Osteocyte (in vitro differentiated cells): ENCODE measurements around the gene C19orf53. TPM values are rescaled to one million over a fixed set of nuclear protein-coding genes. Genes with fewer than 3 reads are reported as not detected.

Experiments used
- DNase-seq: peaks from one replicate; pipeline ENCODE4 v3.0.0; 2021; ENCODE audit warnings: mixed read lengths; ENCODE audit not compliant: unreplicated experiment; ENCODE audit errors: extremely low spot score
- H3K27ac Mint-ChIP-seq: one replicate; pipeline ENCODE4 v1.8.0; 2021; ENCODE audit warnings: mild to moderate bottlenecking, mixed read lengths; ENCODE audit not compliant: unreplicated experiment
- H3K27me3 Mint-ChIP-seq: one replicate; pipeline ENCODE4 v1.8.0; 2021; ENCODE audit warnings: mixed read lengths; ENCODE audit not compliant: unreplicated experiment
- H3K36me3 Mint-ChIP-seq: one replicate; pipeline ENCODE4 v1.8.0; 2021; ENCODE audit warnings: mixed read lengths; ENCODE audit not compliant: unreplicated experiment
- H3K4me1 Mint-ChIP-seq: one replicate; pipeline ENCODE4 v1.8.0; 2021; ENCODE audit warnings: mixed read lengths; ENCODE audit not compliant: unreplicated experiment
- H3K4me3 Mint-ChIP-seq: one replicate; pipeline ENCODE4 v1.8.0; 2021; ENCODE audit warnings: mild to moderate bottlenecking, moderate library complexity, mixed read lengths; ENCODE audit not compliant: unreplicated experiment
- H3K9me3 Mint-ChIP-seq: one replicate; pipeline ENCODE4 v1.8.0; 2021; ENCODE audit warnings: mixed read lengths; ENCODE audit not compliant: unreplicated experiment
- total RNA-seq: library from RNA; stranded (reverse); gene quantifications from 2 replicates; pipeline ENCODE4 v1.2.1, GENCODE V29; 2021
- TF ChIP-seq, protein P1 (sequence below): fragments of 200-600 bp; sonication (generic); IDR thresholded peaks from 2 replicates; pipeline ENCODE4 v1.5.0; 2021; ENCODE audit warnings: antibody characterized with exemption, mild to moderate bottlenecking, moderate library complexity

C19orf53 gene
- total RNA-seq, 1 donor from 2014 or later: 86.6 TPM

- Mint-ChIP-seq H3K36me3 (peaks cover 10% of the 10 kb centered on the region), H3K9me3 (no peaks in the 10 kb centered on the region), H3K4me1 (peaks cover 13% of the 10 kb centered on the region), H3K4me3 (peak overlapping the region; percentile 63), H3K27ac (no peak overlapping the region), H3K27me3 (no peaks in the 10 kb centered on the region)
- DNase-seq: no peak
- TF ChIP-seq, protein P1, sequence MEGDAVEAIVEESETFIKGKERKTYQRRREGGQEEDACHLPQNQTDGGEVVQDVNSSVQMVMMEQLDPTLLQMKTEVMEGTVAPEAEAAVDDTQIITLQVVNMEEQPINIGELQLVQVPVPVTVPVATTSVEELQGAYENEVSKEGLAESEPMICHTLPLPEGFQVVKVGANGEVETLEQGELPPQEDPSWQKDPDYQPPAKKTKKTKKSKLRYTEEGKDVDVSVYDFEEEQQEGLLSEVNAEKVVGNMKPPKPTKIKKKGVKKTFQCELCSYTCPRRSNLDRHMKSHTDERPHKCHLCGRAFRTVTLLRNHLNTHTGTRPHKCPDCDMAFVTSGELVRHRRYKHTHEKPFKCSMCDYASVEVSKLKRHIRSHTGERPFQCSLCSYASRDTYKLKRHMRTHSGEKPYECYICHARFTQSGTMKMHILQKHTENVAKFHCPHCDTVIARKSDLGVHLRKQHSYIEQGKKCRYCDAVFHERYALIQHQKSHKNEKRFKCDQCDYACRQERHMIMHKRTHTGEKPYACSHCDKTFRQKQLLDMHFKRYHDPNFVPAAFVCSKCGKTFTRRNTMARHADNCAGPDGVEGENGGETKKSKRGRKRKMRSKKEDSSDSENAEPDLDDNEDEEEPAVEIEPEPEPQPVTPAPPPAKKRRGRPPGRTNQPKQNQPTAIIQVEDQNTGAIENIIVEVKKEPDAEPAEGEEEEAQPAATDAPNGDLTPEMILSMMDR: no peak
Measured at GRCh38 chr19:13763265-13763664, 11.0 kb upstream of the C19orf53 start.

DNA sequence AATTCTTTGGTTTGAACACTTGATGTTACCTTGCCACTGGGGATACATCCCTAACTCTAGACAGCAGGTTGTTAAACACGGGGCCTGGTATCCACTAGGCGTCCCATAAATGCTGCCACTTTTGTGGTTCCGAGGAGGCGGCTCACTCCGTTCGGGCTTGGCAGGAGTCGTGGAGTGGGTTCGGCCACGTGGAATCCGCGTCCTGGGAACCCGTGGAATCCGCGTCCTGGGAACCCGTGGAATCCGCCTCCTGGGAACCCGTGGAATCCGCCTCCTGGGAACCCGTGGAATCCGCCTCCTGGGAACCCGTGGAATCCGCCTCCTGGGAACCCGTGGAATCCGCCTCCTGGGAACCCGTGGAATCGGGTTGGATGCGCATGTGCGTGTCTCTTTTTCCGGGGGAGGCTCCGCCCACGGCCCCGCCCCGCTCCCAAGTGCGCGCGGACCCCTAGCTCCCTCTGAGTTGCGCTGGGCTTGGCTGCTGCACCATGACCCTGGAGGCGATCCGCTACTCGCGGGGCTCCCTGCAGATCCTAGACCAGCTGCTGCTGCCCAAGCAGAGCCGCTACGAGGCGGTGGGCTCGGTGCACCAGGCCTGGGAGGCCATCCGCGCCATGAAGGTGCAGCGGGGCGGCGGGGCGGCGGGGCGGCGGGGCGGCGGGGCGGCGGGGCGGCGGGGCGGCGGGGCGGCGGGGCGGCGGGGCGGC is 10.0 kb upstream of the C19orf53 start, which contains the start of gene MRI1:
MRI1 (plus strand) TSS at position 422 of the 707 bp plus-strand sequence; CDS start at position 489, 67 bp downstream.
- Mint-ChIP-seq H3K27ac (peak within 1 kb of the TSS; percentile 62), H3K9me3 (no peaks in the 10 kb centered on the region), H3K4me3 (peak within 1 kb of the TSS; percentile 76), H3K4me1 (peaks cover 13% of the 10 kb centered on the region), H3K36me3 (peaks cover 8% of the 10 kb centered on the region), H3K27me3 (no peaks in the 10 kb centered on the region)
- no peak for DNase-seq
- TF ChIP-seq, protein P1: no peak

DNA sequence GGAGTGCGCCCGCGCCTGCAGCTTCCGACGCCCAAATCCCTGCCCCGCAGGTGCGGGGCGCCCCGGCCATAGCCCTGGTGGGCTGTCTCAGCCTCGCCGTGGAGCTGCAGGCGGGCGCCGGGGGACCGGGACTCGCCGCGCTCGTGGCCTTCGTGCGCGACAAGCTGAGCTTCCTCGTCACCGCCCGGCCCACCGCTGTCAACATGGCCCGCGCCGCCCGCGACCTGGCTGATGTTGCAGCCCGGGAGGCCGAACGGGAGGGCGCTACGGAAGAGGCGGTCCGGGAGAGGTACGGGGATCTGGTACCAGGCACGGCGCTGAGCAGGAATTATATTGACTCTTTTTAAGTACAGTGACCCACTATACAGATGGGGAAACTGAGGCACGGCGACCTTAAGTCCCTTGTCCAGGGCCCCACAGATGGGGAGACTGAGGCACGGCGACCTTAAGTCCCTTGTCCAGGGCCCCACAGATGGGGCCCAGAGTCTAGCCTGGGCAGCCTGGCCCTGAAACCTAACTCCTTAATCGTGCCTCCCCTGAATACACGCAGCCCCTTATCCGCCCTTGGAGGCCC is 9.3 kb upstream of the C19orf53 start:
- peak overlapping the region; percentile 62 for H3K27ac Mint-ChIP-seq
- H3K4me3 Mint-ChIP-seq: peak overlapping the region; percentile 76
- no peaks in the 10 kb centered on the region for H3K9me3 Mint-ChIP-seq
- H3K36me3 Mint-ChIP-seq: peaks cover 10% of the 10 kb centered on the region
- peaks cover 13% of the 10 kb centered on the region for H3K4me1 Mint-ChIP-seq
- DNase-seq: no peak
- TF ChIP-seq, protein P1: no peak
- H3K27me3 Mint-ChIP-seq: no peaks in the 10 kb centered on the region

- no peak for DNase-seq
- peaks cover 13% of the 10 kb centered on the region for H3K4me1 Mint-ChIP-seq
- H3K36me3 Mint-ChIP-seq: peaks cover 11% of the 10 kb centered on the region
- H3K27ac Mint-ChIP-seq: peak overlapping the region; percentile 62
- H3K9me3 Mint-ChIP-seq: no peaks in the 10 kb centered on the region
- peak overlapping the region; percentile 76 for H3K4me3 Mint-ChIP-seq
- TF ChIP-seq, protein P1: no peak
- no peaks in the 10 kb centered on the region for H3K27me3 Mint-ChIP-seq
Measured at GRCh38 chr19:13765395-13766094, 8.7 kb upstream of the C19orf53 start.

DNA sequence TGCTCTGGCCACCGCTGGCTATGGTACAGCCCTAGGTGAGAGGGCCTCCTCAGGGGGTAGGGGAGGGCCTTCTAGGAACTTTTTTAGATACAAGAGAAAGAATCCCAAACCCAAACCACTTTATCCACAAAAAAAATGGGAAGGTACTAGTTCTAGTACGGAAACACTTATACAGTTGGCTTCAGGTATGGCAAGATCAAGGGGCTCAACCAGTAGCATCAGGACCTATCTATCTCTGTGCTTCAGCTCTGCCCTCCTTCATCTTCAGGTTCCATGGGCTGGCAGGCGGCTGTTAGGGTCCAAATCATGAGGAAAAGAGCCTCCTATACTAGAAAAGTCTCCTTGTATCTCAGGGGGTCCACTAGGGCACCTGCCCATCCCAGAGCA is 8.2 kb upstream of the C19orf53 start:
- Mint-ChIP-seq H3K27me3 (no peaks in the 10 kb centered on the region), H3K4me3 (peak overlapping the region; percentile 76), H3K36me3 (peaks cover 9% of the 10 kb centered on the region), H3K4me1 (peaks cover 13% of the 10 kb centered on the region), H3K9me3 (no peaks in the 10 kb centered on the region), H3K27ac (no peak overlapping the region)
- DNase-seq: no peak
- TF ChIP-seq, protein P1: no peak
